Activated T-helper 2 cell treated with anti-CD3 and anti-CD28 coated beads, Interferon-gamma antibody, Interleukin-2, Interleukin-4, amounts not matched to agents 10 μg/mL and 5 μg/mL and 100 μg/mL, durations not matched to agents 14 hours and 24 hours and 36 hours (primary cell): ENCODE results near the gene TFDP1. TPM values are rescaled to one million over a fixed set of nuclear protein-coding genes. Genes with fewer than 3 reads are reported as not detected.

Experiments used
- DNase-seq: peaks from one replicate; pipeline ENCODE4 v3.0.0; 2021; ENCODE audit warnings: low spot score
- H3K27ac Mint-ChIP-seq: one replicate; pipeline ENCODE4 v1.8.0; 2021; ENCODE audit warnings: mixed read lengths
- H3K27me3 Mint-ChIP-seq: one replicate; pipeline ENCODE4 v1.8.0; 2021; ENCODE audit warnings: low read depth, mixed read lengths
- H3K36me3 Mint-ChIP-seq: one replicate; pipeline ENCODE4 v1.8.0; 2021; ENCODE audit warnings: low read depth, mixed read lengths
- H3K4me1 Mint-ChIP-seq: one replicate; pipeline ENCODE4 v1.8.0; 2021; ENCODE audit warnings: low read depth, mixed read lengths
- H3K4me3 Mint-ChIP-seq: one replicate; pipeline ENCODE4 v1.8.0; 2021; ENCODE audit warnings: low read depth, mild to moderate bottlenecking, moderate library complexity, mixed read lengths
- H3K9me3 Mint-ChIP-seq: one replicate; pipeline ENCODE4 v1.8.0; 2021; ENCODE audit warnings: mixed read lengths
- intact Hi-C: fragments of 100-400 bp; cut with micrococcal nuclease; formaldehyde crosslinking; loops from one replicate; pipeline ENCODE4 v1.15.1; 2023
- total RNA-seq: library from RNA; stranded (reverse); gene quantifications from 2 replicates; pipeline ENCODE4 v1.2.3, GENCODE V29; 2022

The TFDP1 gene
- total RNA-seq, 1 donor from 2014 or later = 164 TPM

- DNase-seq = no peak
Measured at GRCh38 chr13:113641426-113641825, 56.9 kb downstream of the TFDP1 start.

GRCh38 chr13:113642563-113642962 is 58.0 kb downstream of the TFDP1 start:
- Mint-ChIP-seq H3K36me3 (peaks cover 46% of the 10 kb centered on the region), H3K9me3 (no peaks in the 10 kb centered on the region), H3K27me3 (no peaks in the 10 kb centered on the region), H3K27ac (no peak overlapping the region), H3K4me3 (no peak overlapping the region), H3K4me1 (peaks cover 5% of the 10 kb centered on the region)
- intact Hi-C loops = no loop called here
- DNase-seq = no peak

More at GRCh38 chr13:113641426-113641825, 56.9 kb downstream of the TFDP1 start:
- no peaks in the 10 kb centered on the region for H3K27me3 Mint-ChIP-seq
- H3K27ac Mint-ChIP-seq = no peak overlapping the region
- H3K4me3 Mint-ChIP-seq = no peak overlapping the region
- intact Hi-C loops = no loop called here
- H3K9me3 Mint-ChIP-seq = no peaks in the 10 kb centered on the region
- H3K36me3 Mint-ChIP-seq = peaks cover 56% of the 10 kb centered on the region
- H3K4me1 Mint-ChIP-seq = peaks cover 2% of the 10 kb centered on the region

- peaks cover 5% of the 10 kb centered on the region for H3K4me1 Mint-ChIP-seq
Measured at GRCh38 chr13:113643593-113643992, 59.0 kb downstream of the TFDP1 start.

GRCh38 chr13:113644800-113645199 is 60.2 kb downstream of the TFDP1 start:
- intact Hi-C loops = no loop called here
- H3K27me3 Mint-ChIP-seq = no peaks in the 10 kb centered on the region
- peaks cover 30% of the 10 kb centered on the region for H3K36me3 Mint-ChIP-seq
- H3K9me3 Mint-ChIP-seq = no peaks in the 10 kb centered on the region
- H3K27ac Mint-ChIP-seq = no peak overlapping the region
- DNase-seq = no peak
- H3K4me3 Mint-ChIP-seq = no peak overlapping the region
- H3K4me1 Mint-ChIP-seq = peaks cover 5% of the 10 kb centered on the region

More at GRCh38 chr13:113643593-113643992, 59.0 kb downstream of the TFDP1 start:
- Mint-ChIP-seq H3K27ac (no peak overlapping the region), H3K36me3 (peaks cover 38% of the 10 kb centered on the region), H3K9me3 (no peaks in the 10 kb centered on the region), H3K4me3 (no peak overlapping the region), H3K27me3 (no peaks in the 10 kb centered on the region)
- DNase-seq = no peak
- intact Hi-C loops = no loop called here

- Mint-ChIP-seq H3K9me3 (no peaks in the 10 kb centered on the region), H3K4me1 (peaks cover 5% of the 10 kb centered on the region), H3K36me3 (peaks cover 24% of the 10 kb centered on the region), H3K27me3 (no peaks in the 10 kb centered on the region), H3K4me3 (no peak overlapping the region), H3K27ac (no peak overlapping the region)
- intact Hi-C loops = no loop called here
- DNase-seq = no peak
Measured at GRCh38 chr13:113645329-113645728, 60.8 kb downstream of the TFDP1 start.

- Mint-ChIP-seq H3K27ac (no peak overlapping the region), H3K36me3 (peaks cover 17% of the 10 kb centered on the region), H3K4me3 (no peak overlapping the region), H3K27me3 (no peaks in the 10 kb centered on the region), H3K4me1 (peaks cover 5% of the 10 kb centered on the region), H3K9me3 (no peaks in the 10 kb centered on the region)
- DNase-seq = no peak
- intact Hi-C loops = no loop called here
Measured at GRCh38 chr13:113646376-113646775, 61.8 kb downstream of the TFDP1 start.

- intact Hi-C loops = no loop called here
- Mint-ChIP-seq H3K36me3 (peaks cover 11% of the 10 kb centered on the region), H3K27ac (no peak overlapping the region), H3K4me1 (peaks cover 5% of the 10 kb centered on the region), H3K9me3 (no peaks in the 10 kb centered on the region), H3K27me3 (no peaks in the 10 kb centered on the region), H3K4me3 (no peak overlapping the region)
- no peak for DNase-seq
Measured at GRCh38 chr13:113646921-113647340, 62.4 kb downstream of the TFDP1 start.

- no peak for DNase-seq
- Mint-ChIP-seq H3K9me3 (no peaks in the 10 kb centered on the region), H3K4me3 (no peak overlapping the region), H3K4me1 (peaks cover 5% of the 10 kb centered on the region), H3K27me3 (no peaks in the 10 kb centered on the region), H3K36me3 (peaks cover 5% of the 10 kb centered on the region), H3K27ac (no peak overlapping the region)
- intact Hi-C loops = no loop called here
Measured at GRCh38 chr13:113647351-113648215, 63.0 kb downstream of the TFDP1 start.

- no peak overlapping the region for H3K4me3 Mint-ChIP-seq
- intact Hi-C loops = no loop called here
- peaks cover 5% of the 10 kb centered on the region for H3K4me1 Mint-ChIP-seq
Measured at GRCh38 chr13:113648216-113648610, 63.7 kb downstream of the TFDP1 start.

GRCh38 chr13:113649212-113649611 is 64.7 kb downstream of the TFDP1 start:
- Mint-ChIP-seq H3K4me3 (no peak overlapping the region), H3K27me3 (no peaks in the 10 kb centered on the region), H3K4me1 (peaks cover 7% of the 10 kb centered on the region), H3K36me3 (no peaks in the 10 kb centered on the region), H3K9me3 (no peaks in the 10 kb centered on the region), H3K27ac (no peak overlapping the region)
- no peak for DNase-seq
- intact Hi-C loops = no loop called here

More at GRCh38 chr13:113648216-113648610, 63.7 kb downstream of the TFDP1 start:
- Mint-ChIP-seq H3K27ac (no peak overlapping the region), H3K9me3 (no peaks in the 10 kb centered on the region), H3K27me3 (no peaks in the 10 kb centered on the region), H3K36me3 (no peaks in the 10 kb centered on the region)
- DNase-seq = no peak

- no peak overlapping the region for H3K27ac Mint-ChIP-seq
- DNase-seq = no peak
- intact Hi-C loops = no loop called here
- H3K27me3 Mint-ChIP-seq = no peaks in the 10 kb centered on the region
- H3K9me3 Mint-ChIP-seq = no peaks in the 10 kb centered on the region
- H3K4me1 Mint-ChIP-seq = peaks cover 7% of the 10 kb centered on the region
- H3K36me3 Mint-ChIP-seq = no peaks in the 10 kb centered on the region
- no peak overlapping the region for H3K4me3 Mint-ChIP-seq
Measured at GRCh38 chr13:113650275-113650674, 65.7 kb downstream of the TFDP1 start.

- H3K36me3 Mint-ChIP-seq = no peaks in the 10 kb centered on the region
- no peaks in the 10 kb centered on the region for H3K27me3 Mint-ChIP-seq
- H3K4me3 Mint-ChIP-seq = no peak overlapping the region
- intact Hi-C loops = no loop called here
- H3K4me1 Mint-ChIP-seq = peaks cover 7% of the 10 kb centered on the region
- H3K27ac Mint-ChIP-seq = no peak overlapping the region
- H3K9me3 Mint-ChIP-seq = no peaks in the 10 kb centered on the region
- no peak for DNase-seq
Measured at GRCh38 chr13:113650731-113651148, 66.2 kb downstream of the TFDP1 start.

- Mint-ChIP-seq H3K36me3 (no peaks in the 10 kb centered on the region), H3K4me1 (peaks cover 2% of the 10 kb centered on the region), H3K27ac (no peak overlapping the region), H3K9me3 (no peaks in the 10 kb centered on the region), H3K27me3 (no peaks in the 10 kb centered on the region), H3K4me3 (no peak overlapping the region)
- DNase-seq = no peak
- intact Hi-C loops = no loop called here
Measured at GRCh38 chr13:113651511-113652403, 67.2 kb downstream of the TFDP1 start.
